Measurements from ENCODE around the gene ZFTA.
"Not testable (repeated sequence)": the region's sequence is repeated elsewhere in the genome, so short reads cannot be mapped to it uniquely, and the experiment has no call there.

The ZFTA gene

DNA sequence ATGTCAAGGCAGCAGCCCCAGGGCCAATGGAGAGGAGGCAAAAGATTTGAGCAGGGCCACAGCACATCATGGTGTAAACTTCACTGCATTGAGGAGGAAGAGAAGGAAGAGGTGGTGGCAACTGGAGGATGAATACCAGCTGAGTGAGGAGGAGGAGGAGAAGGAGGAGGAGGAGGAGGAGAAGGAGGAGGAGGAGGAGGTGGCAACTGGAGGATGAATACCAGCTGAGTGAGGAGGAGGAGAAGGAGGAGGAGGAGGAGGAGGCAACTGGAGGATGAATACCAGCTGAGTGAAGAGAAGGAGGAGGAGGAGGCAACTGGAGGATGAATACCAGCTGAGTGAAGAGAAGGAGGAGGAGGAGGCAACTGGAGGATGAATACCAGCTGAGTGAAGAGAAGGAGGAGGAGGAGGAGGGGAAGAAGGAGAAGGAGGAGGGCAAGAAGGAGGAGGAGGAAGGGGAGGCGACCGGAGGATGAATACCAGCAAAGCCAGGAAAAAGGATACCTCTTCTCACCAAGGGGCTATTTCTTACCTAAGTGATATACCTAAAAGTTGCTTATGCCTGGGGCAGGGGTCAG is 3.3 kb upstream of the ZFTA start:
- DNase-seq = not testable (repeated sequence)

DNA sequence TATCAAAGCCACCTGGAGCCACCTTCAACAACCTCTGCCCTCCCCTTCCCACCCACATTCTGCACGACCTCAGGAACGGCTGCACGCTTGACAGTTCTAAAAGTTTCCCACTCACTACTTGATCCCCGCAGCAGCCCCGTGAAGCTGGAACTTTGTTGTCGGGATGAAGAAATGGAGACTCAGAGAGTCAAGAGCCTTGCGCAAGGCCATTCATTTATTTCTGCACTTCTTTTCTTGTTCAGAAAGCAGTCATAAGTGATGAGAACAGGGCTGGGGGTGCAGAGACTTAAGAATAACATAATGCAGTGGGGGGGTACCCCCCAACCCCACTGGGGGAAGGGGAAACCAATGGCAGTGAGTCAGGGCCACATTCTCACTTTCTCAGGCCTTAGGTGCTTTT is 2.2 kb upstream of the ZFTA start:
- no peak for DNase-seq

- DNase-seq = peak; percentile 44
These were observed 1.3 kb upstream of the ZFTA start for GRCh38 chr11:63769714-63770455.

DNA sequence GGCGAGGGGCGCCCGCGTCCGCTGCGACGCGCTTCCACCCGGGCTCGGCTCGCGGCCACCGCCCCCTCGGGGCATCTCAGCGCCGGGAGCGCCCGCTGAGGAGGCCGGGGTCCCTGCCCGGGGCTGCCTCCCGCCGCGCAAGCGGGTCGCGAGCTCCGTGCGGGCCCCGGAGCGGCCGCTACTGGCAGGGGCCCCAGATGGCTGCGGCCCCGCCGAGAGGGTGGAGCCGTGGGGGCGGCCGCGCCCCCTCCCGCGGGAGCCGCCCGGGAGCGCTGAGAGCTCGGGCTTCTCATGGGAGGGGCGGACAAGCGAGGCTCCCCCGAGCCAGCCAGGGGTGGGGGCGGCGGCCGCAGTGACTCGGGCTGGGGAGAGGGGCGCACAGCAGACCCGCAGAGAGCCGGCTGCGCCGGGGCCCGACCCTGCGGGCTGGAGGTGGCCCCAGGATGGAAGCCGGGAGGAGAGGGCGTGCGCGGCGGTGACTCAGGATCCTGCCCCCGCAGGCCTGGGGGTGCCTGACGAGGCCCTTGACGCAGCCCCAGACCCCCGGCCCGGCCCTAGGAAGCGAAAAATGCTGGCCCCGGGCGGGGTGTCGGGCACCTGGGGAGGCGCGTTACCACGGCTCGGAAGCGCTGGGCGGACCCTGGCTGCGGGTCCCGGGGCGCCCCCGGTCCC is 603 bp upstream of the ZFTA start:
- no peak for DNase-seq

DNA sequence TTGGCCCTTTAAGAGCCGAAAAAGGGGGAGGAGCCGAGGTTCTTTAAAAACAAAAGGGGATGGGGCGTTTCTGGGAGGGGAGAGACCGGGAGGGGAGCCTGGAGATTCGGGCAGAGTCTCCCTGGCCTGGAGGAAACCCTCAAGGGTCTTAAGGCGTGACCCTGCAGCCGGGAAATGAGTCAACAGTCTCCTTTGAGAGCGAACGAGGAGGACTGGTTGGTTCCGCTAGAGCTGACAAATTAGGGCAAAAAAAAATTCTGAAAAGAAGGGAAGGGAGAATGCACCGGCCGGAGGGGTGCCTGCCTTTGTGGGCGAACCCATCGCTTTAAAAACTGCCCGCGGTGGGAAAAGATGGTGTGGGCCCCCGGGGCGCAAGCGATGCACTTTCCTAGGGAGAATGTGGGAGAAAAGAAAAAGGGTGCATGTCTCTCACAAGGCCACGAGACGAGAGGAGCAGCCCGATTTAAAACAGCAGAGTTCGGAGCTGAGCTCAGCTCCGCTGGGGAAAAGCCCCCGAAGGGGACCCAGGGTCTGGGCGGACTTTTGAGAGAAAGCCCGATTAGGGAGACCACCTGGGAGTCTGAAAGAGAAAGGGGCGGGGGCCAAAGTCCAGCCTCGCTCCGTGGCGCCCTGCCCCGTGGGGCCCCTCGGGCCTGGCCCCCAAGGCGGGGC is 874 bp downstream of the ZFTA start:
- DNase-seq = peak; percentile 69

GRCh38 chr11:63767267-63767564 is 1.4 kb downstream of the ZFTA start:
- DNase-seq = no peak

DNA sequence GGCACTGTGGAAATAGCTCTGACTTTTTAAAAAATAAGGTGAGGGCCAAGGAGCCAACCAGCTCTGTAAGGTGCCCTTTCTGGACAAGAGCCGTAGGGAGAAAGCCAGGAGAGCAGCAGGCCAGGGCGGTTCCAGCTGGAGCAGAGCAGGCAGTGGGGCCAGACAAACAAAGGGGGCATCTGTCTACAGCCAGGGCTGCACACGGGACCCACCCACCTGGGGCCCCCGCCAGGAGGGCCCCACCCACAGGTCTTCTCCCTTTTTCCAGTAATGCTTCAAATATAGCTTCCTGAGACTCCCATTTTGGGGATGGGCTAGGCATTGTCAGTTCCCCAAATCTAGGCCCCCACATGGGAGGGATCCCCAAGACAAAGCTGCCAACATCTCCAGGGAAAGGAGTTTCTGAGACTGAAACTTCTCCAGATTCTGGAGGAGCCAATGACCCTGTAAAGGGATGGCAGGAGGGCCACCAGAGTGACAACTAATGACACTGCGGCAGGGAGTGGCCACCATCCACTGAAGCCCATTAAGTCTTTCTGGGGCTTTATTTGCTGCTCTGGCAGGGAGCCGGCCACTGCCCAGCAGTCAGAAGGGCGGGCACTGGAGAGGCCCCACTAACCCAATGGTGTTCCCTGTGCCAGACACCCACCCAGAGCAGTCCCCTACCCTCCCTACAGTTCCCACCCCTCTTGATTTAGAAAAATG is 1.9 kb downstream of the ZFTA start:
- no peak for DNase-seq

GRCh38 chr11:63765688-63766241 is 2.8 kb downstream of the ZFTA start:
- DNase-seq = no peak

DNA sequence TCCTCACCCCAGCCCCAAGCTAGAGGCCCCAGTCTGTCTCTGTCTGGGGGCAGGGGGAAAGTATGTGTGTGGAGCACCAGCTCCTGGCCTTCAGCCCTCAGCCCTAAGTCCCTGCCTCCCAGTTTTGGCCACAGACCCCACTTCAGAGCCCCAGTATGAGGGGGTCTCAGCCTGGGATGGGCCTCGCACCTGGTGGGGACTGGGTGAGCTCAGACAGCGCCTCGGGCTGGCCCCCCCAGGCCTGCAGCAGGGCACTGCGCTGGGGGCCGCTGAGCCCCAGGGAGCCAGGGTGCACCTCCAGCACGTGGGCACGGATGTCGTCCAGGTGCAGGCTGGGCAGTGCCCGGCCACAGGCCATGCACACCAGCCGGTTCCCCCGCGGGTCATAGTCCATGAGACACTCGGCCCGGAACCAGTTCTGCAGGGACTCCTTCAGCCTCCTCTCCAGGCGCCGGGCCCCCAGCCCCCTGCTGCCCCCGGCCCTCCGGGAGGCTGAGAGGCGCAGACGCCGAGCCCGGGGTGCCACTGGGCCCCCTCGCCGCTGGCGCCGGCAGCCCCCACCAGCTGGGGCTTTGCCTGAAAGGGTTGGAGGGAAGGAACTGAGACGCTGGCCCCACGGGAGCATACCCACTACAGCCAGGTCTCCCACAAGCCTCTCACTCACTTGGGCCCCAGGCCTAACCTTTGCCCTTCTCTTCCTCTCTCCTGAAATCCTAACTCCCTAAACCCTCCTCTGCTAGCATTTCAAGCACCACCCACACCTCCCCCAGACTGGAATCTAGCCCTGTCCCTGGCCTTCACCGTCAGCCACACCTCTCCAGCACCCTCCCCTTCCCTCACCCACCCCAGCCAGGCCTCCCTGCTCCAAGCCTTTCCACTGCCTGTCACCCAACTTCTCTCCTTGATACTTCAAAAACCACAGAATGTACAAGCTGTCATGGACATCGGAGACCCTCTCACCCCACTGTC is 3.6 kb downstream of the ZFTA start:
- DNase-seq = no peak

DNA sequence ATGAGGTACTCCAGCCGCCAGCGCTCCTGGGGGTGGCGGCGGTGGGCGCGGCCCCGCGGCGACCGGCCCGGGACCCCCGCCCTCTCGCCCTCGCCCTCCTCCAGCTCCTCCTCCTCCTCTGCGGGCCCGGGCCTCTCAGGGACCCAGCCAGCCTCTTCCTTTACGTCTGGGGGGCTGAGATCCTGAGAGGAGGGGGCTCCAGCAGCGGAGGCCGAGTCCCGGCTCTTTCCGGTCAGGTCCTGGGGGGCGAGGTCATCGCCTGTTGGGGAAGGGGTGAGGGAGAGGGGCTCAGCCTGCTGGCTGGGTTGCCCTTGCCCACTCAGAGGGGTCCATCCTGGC is 4.3 kb downstream of the ZFTA start:
- no peak for DNase-seq

GRCh38 chr11:63763496-63764339 is 4.9 kb downstream of the ZFTA start:
- no peak for DNase-seq

DNA sequence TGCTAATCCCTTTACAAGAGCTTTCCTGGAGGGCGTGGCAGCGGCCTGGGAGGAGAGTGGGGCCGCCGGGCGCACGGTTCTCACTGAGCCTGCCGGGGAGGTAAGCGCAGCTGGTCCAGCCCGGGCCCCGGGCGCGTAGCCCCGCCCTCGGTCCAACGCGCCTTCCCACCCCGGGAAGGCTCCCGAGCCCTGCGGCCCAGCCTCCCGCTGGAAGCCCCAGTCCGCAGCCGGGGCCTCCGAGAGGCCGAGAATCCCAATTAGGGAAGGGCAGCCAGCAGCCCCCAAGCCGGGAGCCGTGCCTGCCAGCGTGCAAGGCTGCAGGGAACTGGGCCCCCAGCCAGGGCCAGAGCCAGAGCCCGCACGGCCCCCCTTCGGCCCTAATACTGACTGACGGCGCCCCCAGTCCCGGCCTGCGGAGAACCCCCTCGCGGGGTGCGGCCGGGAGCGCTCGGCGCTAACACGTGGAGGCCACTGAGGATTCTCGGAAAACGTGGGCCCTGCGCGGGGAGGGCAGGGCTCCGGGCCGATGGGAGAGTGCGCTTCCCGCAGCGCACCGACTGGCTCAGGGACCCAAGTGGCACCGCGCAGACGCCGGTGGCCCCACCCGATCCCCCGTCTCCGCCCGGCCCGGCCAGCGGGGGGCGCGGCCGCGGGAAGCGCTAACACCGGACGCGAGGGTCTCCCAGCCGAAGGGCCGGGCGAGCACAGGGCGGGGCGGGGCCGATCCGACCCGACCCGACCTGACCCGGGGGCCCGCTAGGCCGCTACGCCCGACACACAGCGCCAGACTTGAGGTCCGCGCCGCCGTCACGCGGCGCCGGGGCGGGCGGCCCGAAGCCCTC is 5.7 kb downstream of the ZFTA start:
- DNase-seq = no peak

- no peak for DNase-seq
These were observed 6.5 kb downstream of the ZFTA start for GRCh38 chr11:63761931-63762653.

- no peak for DNase-seq
These were observed 7.4 kb downstream of the ZFTA start for GRCh38 chr11:63761188-63761587.

- DNase-seq = no peak
These were observed 8.0 kb downstream of the ZFTA start for GRCh38 chr11:63760487-63761079.

GRCh38 chr11:63756919-63757761 is 11.4 kb downstream of the ZFTA start:
- no peak for DNase-seq

DNA sequence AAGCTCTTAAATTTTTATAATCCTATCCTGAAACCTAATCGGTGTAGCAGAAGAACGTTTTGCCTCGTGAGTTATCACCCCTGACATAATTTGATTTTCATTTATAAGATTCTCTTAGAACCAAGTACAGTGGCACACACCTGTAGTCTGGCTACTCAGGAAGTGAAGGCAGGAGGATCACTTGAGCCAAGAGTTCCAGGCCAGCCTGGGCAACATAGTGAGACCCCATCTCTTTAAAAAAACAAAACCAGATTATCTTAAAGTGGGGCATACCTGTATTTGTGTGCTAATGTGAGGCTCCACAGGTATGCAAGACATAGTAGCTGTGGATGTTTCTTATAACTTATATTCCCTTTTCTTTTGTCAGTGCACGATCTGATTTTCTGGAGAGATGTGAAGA is 19.0 kb downstream of the ZFTA start:
- DNase-seq = no peak

DNA sequence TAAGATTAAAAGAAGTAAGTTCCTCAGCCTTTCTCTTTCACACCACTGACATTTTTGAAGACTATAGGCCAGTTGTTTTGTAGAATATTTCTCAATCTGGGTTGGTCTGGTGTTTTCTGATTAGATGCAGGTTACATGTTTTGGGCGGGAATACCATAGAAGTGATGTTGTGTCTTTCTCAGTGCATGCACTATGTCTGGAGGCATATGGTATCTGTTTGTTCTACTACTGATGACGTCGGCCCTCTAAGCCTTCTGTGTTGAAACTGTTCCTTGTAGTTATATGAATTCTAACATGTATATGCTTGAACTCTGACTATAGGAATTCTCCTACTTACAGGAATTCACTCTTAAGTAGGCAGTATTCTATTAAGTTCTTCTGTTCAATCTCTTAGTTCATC is 21.6 kb downstream of the ZFTA start:
- no peak for DNase-seq

Data from NCI-H1092 (cell line).